ENCODE measurements around the gene CELA2B. TPM values are rescaled to one million over a fixed set of nuclear protein-coding genes. Genes with fewer than 3 reads are reported as not detected.

Gene CELA2B
- total and polyA plus RNA-seq, 10 of the 15 experiments (the other 5 are each of a cell fraction or from before 2014, with no cell fraction given), result not detected

- no TSS peak for BruUV-seq (replicated peaks)
- Histone ChIP-seq H2AFZ (ENCODE audit: control insufficient read depth, low read depth, low read length) (no peak overlapping the region), H3K27me3 (replicated peaks in 1 of 2; ENCODE audit: control insufficient read depth in 2 of 2, insufficient read depth in 2 of 2, low read length in 1 of 2) (no peaks in the 10 kb centered on the region; a peak in 1 of 4 replicates), H3K4me3 (no peak overlapping the region), H3K36me3 (ENCODE audit: control insufficient read depth in 2 of 2, insufficient read depth in 2 of 2, low read length in 1 of 2) (no peaks in the 10 kb centered on the region), H3K4me2 (ENCODE audit: control insufficient read depth, insufficient read depth) (no peak overlapping the region), H3K9ac (ENCODE audit: control insufficient read depth, insufficient read depth, low read length) (no peak overlapping the region), H3K79me2 (ENCODE audit: control insufficient read depth, insufficient read depth, low read length) (no peaks in the 10 kb centered on the region), H3K27ac (ENCODE audit: control insufficient read depth, insufficient read depth) (no peak overlapping the region), H3K9me3 (replicated peaks; ENCODE audit: control insufficient read depth, insufficient read depth, low read length) (no peaks in the 10 kb centered on the region), H4K20me1 (ENCODE audit: control insufficient read depth, insufficient read depth) (no peaks in the 10 kb centered on the region), H3K4me1 (ENCODE audit: control insufficient read depth, insufficient read depth, low read length) (no peaks in the 10 kb centered on the region)
- no peak for DNase-seq (ENCODE audit: low read depth, low spot score)
- SMC1A ChIA-PET (ENCODE audit: uncharacterized antibody, unreplicated experiment), result interaction anchor here (1.4 kb wide), 1 partner anchor 13 kb away, joined by 4 read pairs; no protein-coding TSS in a partner anchor
- WGBS (ENCODE audit: insufficient coverage, insufficient replicate concordance, low lambda C conversion rate, missing lambda C conversion rate), result 51% methylated on average over 11 of the region's 14 CpGs
- TF ChIP-seq JUNB (IDR thresholded peaks at IDR 0.05) (no peak), ZNF24 (IDR thresholded peaks at IDR 0.05) (peak; percentile 94), FOXM1 (IDR thresholded peaks at IDR 0.05; ENCODE audit: low read depth, low read length) (no peak), TCF12 (IDR thresholded peaks at IDR 0.05; ENCODE audit: low read depth, low read length) (no peak), RAD51 (IDR thresholded peaks at IDR 0.05) (no peak)
- ATAC-seq, result no peak
- no peak for FAIRE-seq
- intact Hi-C loops (cut with micrococcal nuclease; ENCODE audit: unreplicated experiment), result no loop called here
- POLR2A ChIA-PET, result interaction anchor here (0.5 kb wide), 1 partner anchor 75 kb away, joined by 4 read pairs; no protein-coding TSS in a partner anchor
- RAD21 ChIA-PET (ENCODE audit: unreplicated experiment), result no interaction called here
- CTCF ChIA-PET, result interaction anchor here (1.0 to 1.6 kb wide), 2 partner anchors 13 to 122 kb away, joined by 3 read pairs; no protein-coding TSS in a partner anchor
- in situ Hi-C loops (cut with MboI), result no loop called here
Measured at GRCh38 chr1:15445390-15446122, 30.3 kb upstream of the CELA2B start.

DNA sequence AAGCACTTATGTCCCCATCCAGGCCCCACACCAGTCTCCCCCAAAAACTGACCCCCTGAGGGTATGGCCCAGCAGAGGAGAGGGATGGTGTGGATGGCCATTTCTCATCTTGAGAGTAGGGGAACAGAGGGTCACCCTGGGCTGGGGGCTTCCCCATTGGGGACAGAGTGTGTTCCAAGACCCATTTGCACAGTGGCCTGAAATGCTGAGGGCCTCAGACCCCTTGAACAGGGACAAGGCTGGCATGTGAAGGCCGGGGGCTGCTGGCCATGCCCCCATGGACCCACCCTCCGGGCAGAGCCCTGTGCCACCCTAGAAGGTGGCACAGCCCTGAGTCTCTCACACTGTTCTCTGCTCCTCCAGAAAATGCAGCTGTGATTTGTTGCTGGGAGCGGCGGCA lies 29.7 kb upstream of the CELA2B start:
- H3K9me3 ChIP-seq (replicated peaks; ENCODE audit: control insufficient read depth, insufficient read depth, low read length), result no peaks in the 10 kb centered on the region
- no peak overlapping the region for H3K4me2 ChIP-seq (ENCODE audit: control insufficient read depth, insufficient read depth)
- no peaks in the 10 kb centered on the region for H3K79me2 ChIP-seq (ENCODE audit: control insufficient read depth, insufficient read depth, low read length)
- ChIA-PET CTCF (no interaction called here), SMC1A (ENCODE audit: uncharacterized antibody, unreplicated experiment) (no interaction called here), POLR2A (no interaction called here), RAD21 (ENCODE audit: unreplicated experiment) (no interaction called here)
- H3K4me1 ChIP-seq (ENCODE audit: control insufficient read depth, insufficient read depth, low read length), result no peaks in the 10 kb centered on the region
- in situ Hi-C loops (cut with MboI), result no loop called here
- H3K36me3 ChIP-seq (ENCODE audit: control insufficient read depth in 2 of 2, insufficient read depth in 2 of 2, low read length in 1 of 2), result no peaks in the 10 kb centered on the region
- H3K27ac ChIP-seq (ENCODE audit: control insufficient read depth, insufficient read depth), result no peak overlapping the region
- 28% methylated on average over 4 of the region's 4 CpGs for WGBS (ENCODE audit: insufficient coverage, insufficient replicate concordance, low lambda C conversion rate, missing lambda C conversion rate)
- TF ChIP-seq, protein P1, sequence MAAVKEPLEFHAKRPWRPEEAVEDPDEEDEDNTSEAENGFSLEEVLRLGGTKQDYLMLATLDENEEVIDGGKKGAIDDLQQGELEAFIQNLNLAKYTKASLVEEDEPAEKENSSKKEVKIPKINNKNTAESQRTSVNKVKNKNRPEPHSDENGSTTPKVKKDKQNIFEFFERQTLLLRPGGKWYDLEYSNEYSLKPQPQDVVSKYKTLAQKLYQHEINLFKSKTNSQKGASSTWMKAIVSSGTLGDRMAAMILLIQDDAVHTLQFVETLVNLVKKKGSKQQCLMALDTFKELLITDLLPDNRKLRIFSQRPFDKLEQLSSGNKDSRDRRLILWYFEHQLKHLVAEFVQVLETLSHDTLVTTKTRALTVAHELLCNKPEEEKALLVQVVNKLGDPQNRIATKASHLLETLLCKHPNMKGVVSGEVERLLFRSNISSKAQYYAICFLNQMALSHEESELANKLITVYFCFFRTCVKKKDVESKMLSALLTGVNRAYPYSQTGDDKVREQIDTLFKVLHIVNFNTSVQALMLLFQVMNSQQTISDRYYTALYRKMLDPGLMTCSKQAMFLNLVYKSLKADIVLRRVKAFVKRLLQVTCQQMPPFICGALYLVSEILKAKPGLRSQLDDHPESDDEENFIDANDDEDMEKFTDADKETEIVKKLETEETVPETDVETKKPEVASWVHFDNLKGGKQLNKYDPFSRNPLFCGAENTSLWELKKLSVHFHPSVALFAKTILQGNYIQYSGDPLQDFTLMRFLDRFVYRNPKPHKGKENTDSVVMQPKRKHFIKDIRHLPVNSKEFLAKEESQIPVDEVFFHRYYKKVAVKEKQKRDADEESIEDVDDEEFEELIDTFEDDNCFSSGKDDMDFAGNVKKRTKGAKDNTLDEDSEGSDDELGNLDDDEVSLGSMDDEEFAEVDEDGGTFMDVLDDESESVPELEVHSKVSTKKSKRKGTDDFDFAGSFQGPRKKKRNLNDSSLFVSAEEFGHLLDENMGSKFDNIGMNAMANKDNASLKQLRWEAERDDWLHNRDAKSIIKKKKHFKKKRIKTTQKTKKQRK (IDR thresholded peaks at IDR 0.05; ENCODE audit: low read depth, low read length), result no peak
- TF ChIP-seq NFYA (IDR thresholded peaks at IDR 0.05; ENCODE audit: borderline replicate concordance, low read depth, low read length) (no peak), SUZ12 (IDR thresholded peaks at IDR 0.05; ENCODE audit: unreplicated experiment) (no peak), E2F8 (IDR thresholded peaks at IDR 0.05; ENCODE audit: low read depth, partially characterized antibody) (no peak), CBFB (IDR thresholded peaks at IDR 0.05; ENCODE audit: low read depth) (no peak)
- intact Hi-C loops (cut with micrococcal nuclease; ENCODE audit: unreplicated experiment), result no loop called here
- no peak for ATAC-seq
- H2AFZ ChIP-seq (ENCODE audit: control insufficient read depth, low read depth, low read length), result no peak overlapping the region
- H3K4me3 ChIP-seq, result no peak overlapping the region
- H4K20me1 ChIP-seq (ENCODE audit: control insufficient read depth, insufficient read depth), result no peaks in the 10 kb centered on the region
- DNase-seq (ENCODE audit: low read depth, low spot score), result no peak
- H3K9ac ChIP-seq (ENCODE audit: control insufficient read depth, insufficient read depth, low read length), result no peak overlapping the region
- FAIRE-seq, result no peak
- BruUV-seq (replicated peaks), result no TSS peak
- no peaks in the 10 kb centered on the region; a peak in 1 of 4 replicates for H3K27me3 ChIP-seq (replicated peaks in 1 of 2; ENCODE audit: control insufficient read depth in 2 of 2, insufficient read depth in 2 of 2, low read length in 1 of 2)

Data from GM12878 (cell line).